Muscle layer of colon (tissue), 2 donors: ENCODE measurements around the gene RPH3AL.
"Not testable (repeated sequence)": the region's sequence is repeated elsewhere in the genome, so short reads cannot be mapped to it uniquely, and the experiment has no call there.

Experiments used
- H3K27ac ChIP-seq: one replicate; pipeline ENCODE4 v1.7.0; 2013; ENCODE audit warnings: low read depth, mild to moderate bottlenecking, low read length, moderate library complexity
- H3K27me3 ChIP-seq, 2 donors: one replicate each; pipeline ENCODE4 v1.7.0; 2013; ENCODE audit warnings: low read length in 2 of 2, mild to moderate bottlenecking in 2 of 2; ENCODE audit not compliant: insufficient read depth in 2 of 2, control insufficient read depth in 1 of 2
- H3K36me3 ChIP-seq: one replicate; pipeline ENCODE4 v1.7.0; 2013; ENCODE audit warnings: mild to moderate bottlenecking, low read length; ENCODE audit not compliant: insufficient read depth
- H3K4me1 ChIP-seq: one replicate; pipeline ENCODE4 v1.7.0; 2013; ENCODE audit warnings: mild to moderate bottlenecking, low read length; ENCODE audit not compliant: insufficient read depth
- H3K4me3 ChIP-seq, 2 donors: one replicate each; pipeline ENCODE4 v1.7.0; 2013; ENCODE audit warnings: low read length in 2 of 2, low read depth in 1 of 2, mild to moderate bottlenecking in 1 of 2, moderate library complexity in 1 of 2
- H3K9ac ChIP-seq: one replicate; pipeline ENCODE4 v1.7.0; 2013; ENCODE audit warnings: low read length
- H3K9me3 ChIP-seq: one replicate; pipeline ENCODE4 v1.7.0; 2013; ENCODE audit warnings: mild to moderate bottlenecking, low read length
- donor health status: abdominal sarcoma.
- donor health status: Adenocarcinoma of cecum.

RPH3AL gene

DNA sequence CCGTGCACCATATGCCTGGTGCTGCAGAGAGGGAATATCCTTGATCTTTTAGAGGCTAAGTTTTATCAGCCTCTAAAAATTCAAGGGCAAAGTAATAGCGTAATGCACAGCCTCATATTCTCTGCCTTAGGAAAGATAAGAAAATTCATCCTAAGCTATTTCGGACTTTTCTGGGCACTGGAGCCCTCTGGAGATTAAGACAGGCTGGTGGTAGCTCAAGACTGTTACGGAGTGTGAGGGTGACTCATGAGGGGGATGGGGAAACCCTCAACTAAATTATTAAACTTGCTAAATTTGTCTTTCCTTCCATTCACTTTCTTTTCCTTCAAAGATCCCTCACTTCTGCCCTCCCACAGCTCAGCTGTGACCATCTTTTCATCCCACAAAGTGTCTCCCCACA lies 73.3 kb downstream of the RPH3AL start:
- no peaks in the 10 kb centered on the region for H3K9me3 ChIP-seq
- H3K36me3 ChIP-seq, result no peaks in the 10 kb centered on the region
- no peak overlapping the region for H3K27ac ChIP-seq
- no peaks in the 10 kb centered on the region for H3K4me1 ChIP-seq
- H3K27me3 ChIP-seq, result no peaks in the 10 kb centered on the region
- no peak overlapping the region for H3K4me3 ChIP-seq
- H3K9ac ChIP-seq, result no peak overlapping the region

DNA sequence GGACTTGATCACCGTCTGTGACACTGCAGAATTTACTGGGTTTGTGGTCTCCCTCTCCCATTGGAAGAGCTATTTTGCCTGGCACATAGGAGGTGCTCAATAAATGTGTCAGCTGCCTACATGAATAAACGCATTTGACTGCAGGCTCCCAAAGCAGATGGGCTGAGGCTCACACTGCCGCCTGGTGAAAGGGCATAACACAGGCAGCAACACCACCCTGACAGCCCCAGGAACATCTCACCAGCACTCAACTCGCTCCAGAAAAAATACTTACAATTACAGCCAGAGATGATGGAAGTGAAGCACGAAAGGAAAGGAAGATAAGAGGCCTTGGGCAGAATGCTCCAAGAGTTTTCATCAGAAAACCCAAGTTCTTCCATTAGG lies 73.9 kb downstream of the RPH3AL start:
- H3K9me3 ChIP-seq, result no peaks in the 10 kb centered on the region

DNA sequence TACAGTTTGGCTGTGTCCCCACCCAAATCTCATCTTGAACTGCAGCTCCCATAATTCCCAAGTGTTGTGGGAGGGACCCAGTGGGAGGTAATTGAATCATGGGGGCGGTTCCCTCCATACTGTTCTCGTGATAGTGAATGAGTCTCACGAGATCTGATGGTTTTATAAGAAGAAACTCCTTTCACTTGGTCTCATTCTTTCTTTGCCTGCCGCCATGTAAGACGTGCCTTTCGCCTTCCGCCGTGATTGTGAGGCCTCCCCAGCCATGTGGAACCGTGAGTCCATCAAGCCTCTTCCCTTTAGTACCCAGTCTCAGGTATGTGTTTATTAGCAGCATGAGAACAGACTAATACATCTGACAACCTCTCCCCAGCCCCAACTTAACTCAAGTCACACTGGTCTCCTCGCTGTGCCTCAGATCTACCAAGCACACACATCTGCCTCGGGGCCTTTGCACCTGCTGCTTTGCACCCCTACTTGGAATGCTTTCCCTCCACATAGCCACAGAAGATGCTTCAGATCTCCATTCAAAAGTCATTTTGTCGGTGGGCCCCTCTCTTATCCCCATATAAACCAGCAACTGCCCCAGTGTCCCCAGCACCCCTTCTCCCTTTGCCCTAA lies 74.4 kb downstream of the RPH3AL start:
- H3K36me3 ChIP-seq, result no peaks in the 10 kb centered on the region
- H3K9me3 ChIP-seq, result no peaks in the 10 kb centered on the region
- H3K9ac ChIP-seq, result no peak overlapping the region
- H3K4me3 ChIP-seq, result no peak overlapping the region
- H3K27me3 ChIP-seq, result no peaks in the 10 kb centered on the region
- H3K27ac ChIP-seq, result no peak overlapping the region
- no peaks in the 10 kb centered on the region for H3K4me1 ChIP-seq

More for the DNA sequence above, 73.9 kb downstream of the RPH3AL start:
- H3K27me3 ChIP-seq, result no peaks in the 10 kb centered on the region
- H3K9ac ChIP-seq, result no peak overlapping the region
- no peak overlapping the region for H3K27ac ChIP-seq
- no peak overlapping the region for H3K4me3 ChIP-seq
- no peaks in the 10 kb centered on the region for H3K4me1 ChIP-seq
- no peaks in the 10 kb centered on the region for H3K36me3 ChIP-seq

DNA sequence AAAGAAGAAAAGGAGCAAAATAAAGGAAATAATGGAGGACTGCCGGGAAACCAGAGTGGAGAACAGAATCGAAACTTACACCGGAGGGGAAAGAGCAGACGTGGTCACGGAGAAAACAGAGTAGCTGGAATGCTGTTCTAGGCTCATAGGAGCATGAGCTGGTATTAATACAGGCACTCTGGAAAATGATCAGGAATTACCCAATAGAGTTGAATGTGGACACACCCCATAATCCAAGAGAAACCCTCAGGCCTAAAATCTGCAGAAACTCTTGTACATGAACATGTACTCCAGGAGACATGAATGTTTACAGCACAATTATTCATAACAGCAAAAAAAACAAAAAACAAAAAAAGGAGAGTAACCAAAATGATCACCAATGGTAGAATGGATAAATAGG lies 77.7 kb downstream of the RPH3AL start:
- no peaks in the 10 kb centered on the region for H3K36me3 ChIP-seq
- H3K27ac ChIP-seq, result no peak overlapping the region
- H3K9ac ChIP-seq, result no peak overlapping the region
- H3K27me3 ChIP-seq, result no peaks in the 10 kb centered on the region
- H3K9me3 ChIP-seq, result no peaks in the 10 kb centered on the region
- no peaks in the 10 kb centered on the region for H3K4me1 ChIP-seq
- no peak overlapping the region for H3K4me3 ChIP-seq

DNA sequence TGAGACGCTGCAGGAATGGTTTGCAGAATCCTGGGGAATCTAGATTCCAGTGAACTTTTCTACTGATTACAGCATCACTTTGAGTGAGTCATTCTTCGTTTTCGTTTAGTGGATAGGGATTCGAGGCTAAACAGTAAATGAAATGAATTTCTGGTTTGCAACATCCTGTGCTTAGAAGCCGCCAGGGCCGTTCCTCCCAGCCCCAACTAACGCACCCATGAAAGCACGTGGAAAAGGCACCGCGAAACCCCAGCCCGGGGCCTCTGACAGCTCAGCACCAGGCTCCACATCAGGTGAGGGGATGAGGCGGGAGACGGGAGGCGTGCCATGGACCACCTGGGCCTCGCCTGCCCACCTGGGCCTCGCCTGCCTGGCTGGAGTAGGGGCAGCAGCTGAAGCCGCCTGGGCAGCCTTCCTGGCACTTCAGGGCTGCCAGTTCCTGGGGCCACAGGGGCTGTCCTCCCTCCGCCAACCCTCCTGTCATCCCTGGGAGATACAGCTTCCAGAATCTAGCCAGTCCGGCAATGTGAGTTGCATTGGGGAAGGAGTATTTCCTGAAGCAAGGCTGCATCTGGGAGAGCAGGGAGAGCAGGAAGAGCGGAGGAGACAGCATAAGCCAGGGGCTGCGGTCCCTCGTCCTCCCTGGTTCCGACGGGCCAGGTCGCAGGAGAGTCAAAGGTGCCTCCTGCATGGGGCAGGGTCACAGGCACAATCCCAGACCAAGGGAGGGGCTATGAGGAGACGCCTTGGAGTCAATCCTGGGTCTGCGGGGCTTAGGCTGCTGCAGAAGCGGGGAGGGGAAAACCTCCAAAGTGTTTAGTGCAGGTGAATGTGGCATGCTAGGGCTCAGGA lies 78.4 kb downstream of the RPH3AL start:
- Histone ChIP-seq H3K4me3 (no peak overlapping the region), H3K27ac (no peak overlapping the region), H3K27me3 (no peaks in the 10 kb centered on the region), H3K36me3 (no peaks in the 10 kb centered on the region), H3K4me1 (no peaks in the 10 kb centered on the region), H3K9me3 (no peaks in the 10 kb centered on the region), H3K9ac (no peak overlapping the region)

DNA sequence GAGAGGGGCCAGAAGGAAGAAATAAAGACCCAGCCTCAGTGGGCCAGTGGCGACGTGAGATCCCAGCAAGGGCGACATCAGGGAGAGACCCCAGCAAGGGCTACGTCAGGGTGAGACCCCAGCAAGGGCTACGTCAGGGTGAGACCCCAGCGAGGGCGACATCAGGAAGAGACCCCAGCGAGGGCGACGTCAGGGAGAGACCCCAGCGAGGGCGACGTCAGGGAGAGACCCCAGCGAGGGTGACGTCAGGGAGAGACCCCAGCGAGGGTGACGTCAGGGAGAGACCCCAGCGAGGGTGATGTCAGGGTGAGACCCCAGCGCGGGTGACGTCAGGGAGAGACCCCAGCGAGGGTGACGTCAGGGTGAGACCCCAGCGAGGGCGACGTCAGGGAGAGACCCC lies 79.8 kb downstream of the RPH3AL start:
- H3K9me3 ChIP-seq, H3K4me1 ChIP-seq, H3K36me3 ChIP-seq, H3K27ac ChIP-seq, H3K27me3 ChIP-seq, H3K4me3 ChIP-seq, H3K9ac ChIP-seq: not testable (repeated sequence)

DNA sequence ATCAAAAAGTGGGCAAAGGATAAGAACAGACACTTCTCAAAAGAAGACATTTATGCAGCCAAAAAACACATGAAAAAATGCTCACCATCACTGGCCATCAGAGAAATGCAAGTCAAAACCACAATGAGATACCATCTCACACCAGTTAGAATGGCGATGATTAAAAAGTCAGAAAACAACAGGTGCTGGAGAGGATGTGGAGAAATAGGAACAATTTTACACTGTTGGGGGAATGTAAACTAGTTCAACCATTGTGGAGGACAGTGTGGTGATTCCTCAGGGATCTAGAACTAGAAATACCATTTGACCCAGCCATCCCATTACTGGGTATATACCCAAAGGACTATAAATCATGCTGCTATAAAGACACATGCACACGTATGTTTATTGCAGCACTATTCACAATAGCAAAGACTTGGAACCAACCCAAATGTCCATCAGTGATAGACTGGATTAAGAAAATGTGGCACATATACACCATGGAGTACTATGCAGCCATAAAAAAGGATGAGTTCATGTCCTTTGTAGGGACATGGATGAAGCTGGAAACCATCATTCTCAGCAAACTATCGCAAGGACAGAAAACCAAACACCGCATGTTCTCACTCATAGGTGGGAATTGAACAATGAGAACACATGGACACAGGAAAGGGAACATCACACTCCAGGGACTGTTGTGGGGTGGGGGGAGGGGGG lies 80.5 kb downstream of the RPH3AL start:
- not testable (repeated sequence) for H3K9me3 ChIP-seq, H3K4me3 ChIP-seq, H3K4me1 ChIP-seq, H3K27me3 ChIP-seq, H3K9ac ChIP-seq, H3K27ac ChIP-seq, H3K36me3 ChIP-seq

DNA sequence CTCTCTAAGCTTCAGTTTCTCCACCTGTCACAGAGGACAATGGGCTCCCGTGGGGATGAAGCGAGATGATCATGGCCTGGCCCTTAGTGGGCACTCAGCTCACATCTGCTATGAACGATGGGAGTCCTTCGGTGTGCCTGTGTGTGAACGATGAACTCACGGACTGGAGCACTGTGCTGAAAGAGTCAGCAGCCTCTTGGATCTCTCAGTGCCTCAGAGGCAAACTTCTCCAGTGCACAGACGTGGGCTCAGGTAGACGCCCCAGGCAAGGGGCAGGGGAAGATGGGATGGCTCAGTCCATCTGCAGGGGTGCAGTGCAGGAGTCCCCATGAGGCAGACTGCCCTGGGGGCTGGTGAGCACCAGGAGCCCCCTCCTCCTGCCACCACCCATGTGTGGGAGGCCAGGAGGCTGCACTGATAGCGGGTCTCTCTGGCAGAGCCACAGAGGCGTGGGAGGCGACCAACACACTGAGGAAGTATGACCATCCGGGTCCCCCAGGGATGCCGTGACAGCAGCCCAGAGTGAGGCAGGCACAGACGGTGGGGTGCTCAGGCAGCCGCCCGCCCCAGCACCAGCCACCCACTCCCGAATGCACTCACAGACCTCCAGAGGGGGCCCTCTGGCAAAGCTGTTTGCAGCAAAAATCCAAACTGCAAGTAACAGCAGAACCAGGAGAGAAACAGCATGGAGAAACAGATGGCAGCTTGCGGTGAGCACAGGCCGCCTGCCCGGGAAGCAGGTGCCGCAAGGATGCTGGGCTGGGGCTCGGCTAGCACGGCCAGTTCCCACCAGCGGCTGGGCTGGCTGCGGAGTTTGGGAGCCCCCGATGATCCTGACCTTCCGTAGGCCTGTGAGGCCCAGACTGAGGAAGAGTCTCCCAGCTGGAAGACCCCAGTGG lies 82.7 kb downstream of the RPH3AL start:
- H3K27me3 ChIP-seq, result no peaks in the 10 kb centered on the region
- H3K27ac ChIP-seq, result no peak overlapping the region
- H3K9ac ChIP-seq, result no peak overlapping the region

DNA sequence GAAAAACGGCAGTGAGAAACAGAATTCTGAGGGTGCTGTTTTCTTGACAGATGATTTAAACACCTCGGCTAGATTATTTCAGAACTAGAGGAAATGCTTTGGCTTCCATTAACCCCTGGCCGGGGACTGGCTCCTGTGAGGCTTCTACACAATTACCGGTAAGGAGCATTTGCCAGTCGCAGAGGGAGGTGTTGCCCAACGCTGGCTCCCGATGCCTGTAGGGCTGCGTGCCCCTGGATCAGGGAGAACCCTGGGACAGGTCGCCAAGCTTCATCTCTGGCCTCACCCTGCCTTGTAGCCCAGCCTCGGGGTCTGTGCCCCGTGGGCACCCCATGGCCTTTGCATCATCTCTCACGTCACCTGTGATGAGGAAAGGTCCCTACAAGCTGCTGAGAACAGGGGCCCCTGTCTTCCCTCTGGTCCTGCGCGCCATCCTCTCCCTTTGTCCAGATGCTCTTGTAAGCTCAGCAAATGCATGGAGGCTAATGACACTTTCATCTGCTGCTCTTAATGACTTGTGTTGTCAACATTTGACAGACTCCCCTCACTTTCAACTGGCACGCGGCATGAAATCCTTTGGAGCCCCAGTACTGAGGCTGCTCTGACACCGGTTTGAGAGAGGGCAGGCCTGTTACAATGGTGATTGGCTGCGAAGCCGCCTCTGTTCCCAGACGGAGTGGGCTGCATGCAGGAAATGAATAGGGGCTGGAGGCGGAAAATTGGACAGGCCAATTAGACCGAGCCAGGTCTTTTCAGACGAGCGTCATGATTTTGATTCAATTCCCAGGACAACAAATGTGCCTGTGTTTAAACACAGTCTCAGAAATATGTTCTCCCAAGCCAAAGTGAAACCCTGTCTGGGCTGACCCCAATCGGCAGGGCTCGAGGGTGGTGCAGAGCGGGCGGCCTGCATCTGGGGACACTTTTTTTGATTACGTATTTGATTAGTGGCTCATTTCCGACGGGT lies 85.6 kb downstream of the RPH3AL start:
- Histone ChIP-seq H3K27ac (no peak overlapping the region), H3K4me1 (no peaks in the 10 kb centered on the region), H3K4me3 (no peak overlapping the region), H3K27me3 (no peaks in the 10 kb centered on the region), H3K9ac (no peak overlapping the region), H3K36me3 (no peaks in the 10 kb centered on the region), H3K9me3 (no peaks in the 10 kb centered on the region)

More for the DNA sequence above, 82.7 kb downstream of the RPH3AL start:
- Histone ChIP-seq H3K4me1 (no peaks in the 10 kb centered on the region), H3K9me3 (no peaks in the 10 kb centered on the region), H3K4me3 (no peak overlapping the region), H3K36me3 (no peaks in the 10 kb centered on the region)

DNA sequence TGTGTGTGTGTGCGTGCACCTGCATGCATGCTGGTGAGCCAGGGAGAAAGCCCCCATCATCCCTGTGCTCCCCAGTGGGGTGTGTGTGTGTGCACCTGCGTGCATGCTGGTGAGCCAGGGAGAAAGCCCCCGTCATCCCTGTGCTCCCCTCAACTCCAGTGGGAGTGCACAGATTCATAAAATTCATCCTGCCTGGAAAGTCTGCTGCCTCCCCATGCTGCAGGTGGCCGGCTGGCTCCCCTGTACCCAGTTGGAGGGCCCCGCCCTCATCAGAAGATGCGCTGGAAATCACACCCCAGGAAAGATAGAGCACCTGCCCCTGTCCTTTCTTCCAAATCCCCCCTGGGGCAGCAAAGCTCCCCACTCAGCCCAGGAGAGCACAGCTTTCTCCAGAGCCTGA lies 86.4 kb downstream of the RPH3AL start:
- Histone ChIP-seq H3K9ac (no peak overlapping the region), H3K4me1 (no peaks in the 10 kb centered on the region), H3K36me3 (no peaks in the 10 kb centered on the region), H3K27ac (no peak overlapping the region), H3K27me3 (no peaks in the 10 kb centered on the region), H3K9me3 (no peaks in the 10 kb centered on the region), H3K4me3 (no peak overlapping the region)
